HEK293T (cell line): ENCODE results near the gene TXNL4A.

ENCODE experiments used
- CTCF ChIA-PET: fragments of 350-600 bp; formaldehyde crosslinking; extraction: SDS; loops from one replicate; lab custom pipeline; 2021; ENCODE audit warnings: antibody characterized with exemption, inconsistent platforms; lab: Yijun Ruan, JAX
- POLR2A ChIA-PET: fragments of 350-600 bp; formaldehyde crosslinking; extraction: SDS; loops from one replicate; lab custom pipeline; 2020; ENCODE audit warnings: antibody characterized with exemption, inconsistent platforms; lab: Yijun Ruan, JAX
- DNase-seq: peaks from one replicate; pipeline ENCODE4 v3.0.0; 2012; ENCODE audit warnings: mixed read lengths; ENCODE audit errors: extremely low spot score
- ARNT ChIP-seq: fragments of 450-650 bp; IDR thresholded peaks from 2 replicates; pipeline ENCODE4 v1.6.1; 2017; ENCODE audit warnings: mild to moderate bottlenecking
- BHLHE40 ChIP-seq: fragments of 450-650 bp; IDR thresholded peaks from 2 replicates; pipeline ENCODE4 v1.6.1; 2016; ENCODE audit warnings: mild to moderate bottlenecking, moderate library complexity, borderline replicate concordance
- CTBP1 ChIP-seq: fragments of 450-650 bp; IDR thresholded peaks from 2 replicates; pipeline ENCODE4 v1.6.1; 2016; ENCODE audit warnings: borderline replicate concordance
- ELF4 ChIP-seq: fragments of 450-650 bp; IDR thresholded peaks from 2 replicates; pipeline ENCODE4 v1.6.1; 2017; ENCODE audit warnings: antibody characterized with exemption
- FOXA1 ChIP-seq: fragments of 450-650 bp; IDR thresholded peaks from 2 replicates; pipeline ENCODE4 v1.6.1; 2016; ENCODE audit warnings: mild to moderate bottlenecking
- FOXK2 ChIP-seq: fragments of 450-650 bp; IDR thresholded peaks from 2 replicates; pipeline ENCODE4 v1.6.1; 2016; ENCODE audit warnings: mild to moderate bottlenecking
- FOXM1 ChIP-seq: fragments of 450-650 bp; IDR thresholded peaks from 2 replicates; pipeline ENCODE4 v1.6.1; 2017; ENCODE audit warnings: mild to moderate bottlenecking, borderline replicate concordance
- HDGF ChIP-seq: fragments of 450-650 bp; IDR thresholded peaks from 2 replicates; pipeline ENCODE4 v1.6.1; 2017; ENCODE audit warnings: antibody characterized with exemption, borderline replicate concordance
- L3MBTL2 ChIP-seq: fragments of 450-650 bp; conservative IDR thresholded peaks from 2 replicates; pipeline ENCODE4 v1.6.1; 2016; ENCODE audit warnings: mild to moderate bottlenecking
- LEF1 ChIP-seq: fragments of 450-650 bp; IDR thresholded peaks from 2 replicates; pipeline ENCODE4 v1.6.1; 2017; ENCODE audit warnings: mild to moderate bottlenecking, borderline replicate concordance
- NFRKB ChIP-seq: fragments of 450-650 bp; IDR thresholded peaks from 2 replicates; pipeline ENCODE4 v1.6.1; 2016; ENCODE audit warnings: mild to moderate bottlenecking, moderate library complexity
- SP1 ChIP-seq: fragments of 450-650 bp; IDR thresholded peaks from 2 replicates; pipeline ENCODE4 v1.6.1; 2017
- SUZ12 ChIP-seq: fragments of 450-650 bp; IDR thresholded peaks from 2 replicates; pipeline ENCODE4 v1.6.1; 2016; ENCODE audit warnings: mild to moderate bottlenecking
- TARDBP ChIP-seq: fragments of 450-650 bp; IDR thresholded peaks from 2 replicates; pipeline ENCODE4 v1.6.1; 2016
- ZNF384 ChIP-seq: fragments of 450-650 bp; IDR thresholded peaks from 2 replicates; pipeline ENCODE4 v1.6.1; 2016
- TF ChIP-seq, protein P1 (sequence below): fragments of 450-650 bp; IDR thresholded peaks from 2 replicates; pipeline ENCODE4 v1.6.1; 2016

Gene TXNL4A

DNA sequence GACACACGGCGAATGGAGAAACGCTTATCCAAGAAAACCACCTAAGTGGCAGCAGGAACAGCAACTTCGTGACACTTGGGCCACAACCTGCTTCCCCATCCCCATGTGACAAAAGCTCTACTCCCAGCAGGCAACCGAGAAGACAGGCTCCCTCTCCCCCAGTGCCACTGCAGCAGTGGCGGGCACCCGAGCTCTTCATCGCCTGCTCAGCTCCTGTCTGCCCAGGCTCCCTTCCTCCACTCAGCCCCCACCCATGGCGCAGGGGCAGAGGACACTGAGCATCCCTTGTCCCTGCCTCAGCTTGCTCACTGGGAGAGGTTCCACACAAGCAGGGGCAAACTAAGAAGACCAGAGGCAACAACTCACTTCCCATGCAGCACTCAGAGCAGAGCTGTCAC lies 59.8 kb downstream of the TXNL4A start:
- TF ChIP-seq FOXM1, result no peak
- no peak for TF ChIP-seq CTBP1
- no peak for TF ChIP-seq SP1
- TF ChIP-seq BHLHE40, result no peak
- TF ChIP-seq ELF4, result no peak
- no peak for TF ChIP-seq NFRKB
- TF ChIP-seq, protein P1, sequence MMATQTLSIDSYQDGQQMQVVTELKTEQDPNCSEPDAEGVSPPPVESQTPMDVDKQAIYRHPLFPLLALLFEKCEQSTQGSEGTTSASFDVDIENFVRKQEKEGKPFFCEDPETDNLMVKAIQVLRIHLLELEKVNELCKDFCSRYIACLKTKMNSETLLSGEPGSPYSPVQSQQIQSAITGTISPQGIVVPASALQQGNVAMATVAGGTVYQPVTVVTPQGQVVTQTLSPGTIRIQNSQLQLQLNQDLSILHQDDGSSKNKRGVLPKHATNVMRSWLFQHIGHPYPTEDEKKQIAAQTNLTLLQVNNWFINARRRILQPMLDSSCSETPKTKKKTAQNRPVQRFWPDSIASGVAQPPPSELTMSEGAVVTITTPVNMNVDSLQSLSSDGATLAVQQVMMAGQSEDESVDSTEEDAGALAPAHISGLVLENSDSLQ, result no peak
- no peak for TF ChIP-seq FOXK2
- no peak for TF ChIP-seq ARNT
- TF ChIP-seq TARDBP, result no peak
- no peak for TF ChIP-seq ZNF384
- TF ChIP-seq L3MBTL2, result no peak
- TF ChIP-seq SUZ12, result no peak
- DNase-seq, result no peak
- CTCF ChIA-PET, result no interaction called here
- POLR2A ChIA-PET, result interaction anchor here (1.0 kb wide), 1 partner anchor 59 kb away, joined by 3 read pairs; no protein-coding TSS in a partner anchor

DNA sequence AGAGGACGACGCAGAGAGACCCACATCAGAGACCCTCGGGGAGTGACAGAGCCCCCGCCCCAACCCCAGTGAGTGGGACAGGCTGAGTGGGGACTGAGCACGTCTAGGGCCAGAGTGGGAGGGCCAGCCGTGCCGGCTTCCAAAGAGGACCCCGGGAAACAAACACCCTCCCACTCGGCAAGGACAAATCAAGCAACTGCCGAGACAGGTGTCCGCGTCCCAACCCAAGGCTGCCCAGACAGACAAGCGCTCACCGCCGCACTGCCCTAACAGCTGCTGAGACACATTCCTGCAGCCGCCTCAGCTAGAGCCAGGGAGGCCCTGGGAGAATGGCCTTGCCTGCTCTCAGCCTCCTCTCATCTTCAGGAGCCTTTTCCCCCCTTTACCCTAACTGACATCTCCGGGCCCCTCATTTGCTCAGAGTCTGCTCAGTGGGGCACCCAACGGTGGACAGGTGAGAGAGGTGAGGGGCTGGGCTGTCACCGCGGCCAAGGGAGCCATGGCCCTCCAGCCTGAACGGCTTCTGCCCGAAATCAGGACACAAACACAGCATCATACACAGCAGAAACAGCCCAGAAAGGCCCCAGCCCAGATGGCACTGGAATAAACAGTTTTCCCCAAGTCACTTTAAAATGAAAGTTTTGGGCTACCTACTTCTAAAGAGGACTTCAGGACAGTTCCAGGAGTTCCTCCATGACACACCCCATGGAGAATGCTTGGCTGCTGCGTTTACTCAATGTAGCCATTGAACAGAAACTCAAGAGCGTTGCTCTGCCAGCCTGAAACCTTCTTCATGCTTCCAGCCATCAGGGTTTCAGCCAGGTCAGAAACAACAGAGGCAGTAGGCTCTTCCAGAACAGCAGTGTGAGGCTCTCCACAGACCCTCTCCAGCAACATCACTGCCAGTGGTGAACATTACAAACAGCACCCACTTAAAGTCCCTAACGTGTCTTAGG lies 60.5 kb downstream of the TXNL4A start:
- ChIA-PET POLR2A (no interaction called here), CTCF (no interaction called here)
- no peak for TF ChIP-seq CTBP1
- no peak for TF ChIP-seq FOXM1
- no peak for DNase-seq

DNA sequence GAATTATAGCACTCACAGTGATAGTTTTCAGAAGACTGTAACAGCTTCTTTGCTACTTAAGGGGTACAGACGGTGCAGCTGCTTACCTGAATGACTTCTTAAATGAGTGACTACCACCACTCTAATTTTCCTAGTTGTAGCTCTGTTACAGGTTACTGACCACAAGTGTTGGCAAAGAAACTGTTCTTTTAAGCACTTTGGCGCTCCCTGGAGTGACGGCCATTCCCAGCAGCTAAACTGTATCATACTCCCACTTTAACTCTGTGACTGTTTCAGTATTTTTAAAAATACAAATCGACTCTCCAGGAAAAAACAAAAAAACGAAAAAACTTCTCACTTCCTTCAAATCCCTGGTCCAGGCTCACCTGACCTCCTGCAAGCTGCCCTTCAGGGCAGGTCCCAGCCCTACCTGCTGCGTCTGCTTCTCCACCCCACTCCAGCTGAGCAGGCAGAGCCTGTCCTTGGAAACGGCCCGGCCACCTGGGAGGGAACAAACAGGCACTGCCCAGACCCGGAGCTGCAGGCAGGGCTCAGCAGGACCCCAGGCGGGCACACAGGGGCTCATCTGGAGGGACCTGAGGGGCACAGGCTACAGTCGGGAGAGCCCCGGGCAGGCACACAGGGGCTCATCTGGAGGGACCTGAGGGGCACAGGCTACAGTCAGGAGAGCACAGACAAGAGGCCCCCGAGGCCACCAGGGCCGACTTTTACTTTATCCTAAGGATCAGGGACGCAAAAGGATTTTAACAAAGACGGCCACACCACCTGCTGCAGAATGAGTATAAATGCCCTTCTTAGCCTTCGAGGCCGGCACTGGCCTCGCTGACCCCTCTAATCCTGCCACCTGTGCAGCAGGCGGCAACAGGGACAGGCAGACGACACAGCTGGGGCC lies 61.4 kb downstream of the TXNL4A start:
- TF ChIP-seq, protein P1, result no peak
- TF ChIP-seq TARDBP (no peak), SP1 (no peak), ZNF384 (no peak)
- DNase-seq, result no peak
- CTCF ChIA-PET, result no interaction called here
- POLR2A ChIA-PET, result no interaction called here

DNA sequence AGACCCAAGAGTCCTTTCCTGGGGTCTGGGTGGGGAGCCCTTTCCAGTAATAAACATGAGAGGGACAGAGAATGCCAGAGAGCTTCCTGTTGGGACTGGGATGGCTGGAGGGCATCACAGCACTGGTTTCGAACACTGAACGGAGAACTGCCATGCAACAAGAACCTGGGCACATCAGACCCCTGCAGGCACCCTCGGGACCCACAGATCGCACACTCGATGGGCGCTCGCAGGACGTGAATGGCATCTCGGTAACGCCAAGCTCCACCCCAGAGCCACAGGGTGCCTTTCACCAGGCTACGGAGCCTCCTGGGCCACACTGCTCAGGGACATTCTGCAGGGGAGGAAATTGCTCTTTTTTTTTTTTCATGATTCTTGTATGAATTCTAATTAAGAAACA lies 62.1 kb downstream of the TXNL4A start:
- no peak for DNase-seq
- ChIA-PET CTCF (no interaction called here), POLR2A (no interaction called here)
- TF ChIP-seq ELF4 (no peak), ZNF384 (no peak), ARNT (no peak), L3MBTL2 (no peak), SP1 (no peak), FOXK2 (no peak), BHLHE40 (no peak), SUZ12 (no peak), LEF1 (no peak), FOXA1 (no peak), HDGF (no peak), TARDBP (no peak), FOXM1 (no peak), NFRKB (no peak)
- TF ChIP-seq, protein P1, result no peak

DNA sequence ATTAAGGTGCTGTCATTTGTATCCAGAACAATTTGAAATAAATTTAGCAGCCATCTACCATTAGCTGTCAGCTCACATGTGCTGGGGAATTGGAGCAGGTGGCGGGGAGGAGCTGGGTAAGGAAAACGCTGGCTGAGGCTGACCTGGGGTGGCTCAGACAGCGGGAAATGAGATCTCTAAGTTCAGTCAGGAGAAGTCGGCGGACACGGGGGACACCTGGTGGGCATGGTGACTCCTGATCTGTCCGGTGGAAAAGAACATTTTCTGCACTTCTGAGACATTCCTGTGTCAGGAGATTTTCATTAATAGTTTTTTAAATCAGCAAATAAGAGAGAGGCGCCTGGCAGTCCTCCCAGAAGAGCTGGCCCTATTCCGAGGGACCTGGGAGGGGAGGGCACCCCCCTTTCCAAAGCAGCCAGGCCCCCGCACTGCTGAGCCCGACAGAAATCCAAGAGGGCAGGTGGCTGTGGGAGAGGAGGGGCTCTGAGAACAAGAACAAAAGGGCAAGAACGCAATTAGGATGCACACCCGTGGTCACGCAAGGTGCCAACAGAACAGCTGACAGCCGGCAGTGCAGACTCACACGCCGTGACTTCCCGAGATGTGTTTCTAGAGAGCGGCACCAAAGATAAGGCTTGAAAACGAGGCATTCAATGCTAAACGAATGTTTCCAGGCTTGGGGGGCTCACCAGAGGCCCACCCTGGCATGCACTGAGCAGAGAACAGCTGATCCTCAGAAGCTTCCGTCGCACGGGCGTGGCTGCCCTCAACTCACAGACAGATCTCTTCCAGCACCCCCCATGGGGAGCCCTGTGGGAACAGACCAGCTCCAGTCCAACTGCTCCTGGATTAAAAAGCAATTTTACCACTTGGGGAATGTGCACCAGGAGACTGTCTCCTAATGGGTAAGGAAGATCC lies 63.3 kb downstream of the TXNL4A start:
- ChIA-PET CTCF (no interaction called here), POLR2A (no interaction called here)
- no peak for DNase-seq
- TF ChIP-seq, protein P1, result no peak
- TF ChIP-seq SUZ12 (no peak), LEF1 (no peak), ARNT (no peak), L3MBTL2 (no peak), NFRKB (no peak), FOXK2 (no peak), HDGF (no peak), FOXA1 (no peak), CTBP1 (no peak), BHLHE40 (no peak), ZNF384 (no peak), ELF4 (no peak), TARDBP (no peak), FOXM1 (no peak), SP1 (no peak)
